RCC 7860 (cell line): ENCODE results near the gene THRSP.
A peak's percentile ranks its signal among the peaks of the same experiment; 100 is the strongest.
"Not testable (repeated sequence)": the region's sequence is repeated elsewhere in the genome, so short reads cannot be mapped to it uniquely, and the experiment has no call there.

ENCODE experiments used
- DNase-seq: peaks from one replicate; pipeline ENCODE4 v3.0.0-alpha.2; 2015; ENCODE audit warnings: low spot score
- FAIRE-seq: peaks from 2 replicates; lab custom pipeline; 2012; peaks lifted over from hg19 to GRCh38; lab: Jason Lieb, UNC

Gene THRSP

GRCh38 chr11:78061921-78062311 is 1.7 kb upstream of the THRSP start:
- DNase-seq (no peak), FAIRE-seq (no peak)

GRCh38 chr11:78062671-78063070 is 990 bp upstream of the THRSP start:
- DNase-seq: no peak
- no peak for FAIRE-seq

- no peak for DNase-seq
- FAIRE-seq: no peak
Observed at GRCh38 chr11:78065203-78065602, 1.5 kb downstream of the THRSP start.

- DNase-seq (no peak), FAIRE-seq (no peak)
Observed at GRCh38 chr11:78066471-78066870, 2.8 kb downstream of the THRSP start.

GRCh38 chr11:78067704-78068103 is 4.0 kb downstream of the THRSP start:
- FAIRE-seq (no peak), DNase-seq (no peak)

GRCh38 chr11:78069465-78069864 is 5.8 kb downstream of the THRSP start:
- no peak for FAIRE-seq
- DNase-seq: no peak

GRCh38 chr11:78070621-78071020 is 7.0 kb downstream of the THRSP start:
- no peak for DNase-seq
- FAIRE-seq: no peak

- DNase-seq (no peak), FAIRE-seq (no peak)
Observed at GRCh38 chr11:78071717-78072116, 8.1 kb downstream of the THRSP start.

- DNase-seq (no peak), FAIRE-seq (no peak)
Observed at GRCh38 chr11:78072455-78072854, 8.8 kb downstream of the THRSP start.

GRCh38 chr11:78074756-78075155 is 11.1 kb downstream of the THRSP start:
- FAIRE-seq (no peak), DNase-seq (no peak)

- no peak for DNase-seq
Observed at GRCh38 chr11:78076733-78077403, 13.2 kb downstream of the THRSP start.

GRCh38 chr11:78077592-78077991 is 13.9 kb downstream of the THRSP start:
- DNase-seq, FAIRE-seq: not testable (repeated sequence)

More at GRCh38 chr11:78076733-78077403, 13.2 kb downstream of the THRSP start:
- FAIRE-seq: no peak

- no peak for DNase-seq
- no peak for FAIRE-seq
Observed at GRCh38 chr11:78078218-78079167, 14.8 kb downstream of the THRSP start.

- FAIRE-seq: no peak
Observed at GRCh38 chr11:78079232-78080083, 15.8 kb downstream of the THRSP start, which contains the start of gene NDUFC2. NDUFC2 (minus strand) TSS chr11:78079862; CDS start chr11:78079744, 118 bp downstream.

GRCh38 chr11:78080084-78080817 is 16.6 kb downstream of the THRSP start:
- FAIRE-seq (no peak), DNase-seq (no peak)

More at GRCh38 chr11:78079232-78080083, 15.8 kb downstream of the THRSP start, which contains the start of gene NDUFC2:
- peak; percentile 45 for DNase-seq

GRCh38 chr11:78080818-78081495 is 17.3 kb downstream of the THRSP start:
- DNase-seq (peak; percentile 23), FAIRE-seq (no peak)

GRCh38 chr11:78081583-78081982 is 17.9 kb downstream of the THRSP start:
- FAIRE-seq (no peak), DNase-seq (no peak)

- no peak for FAIRE-seq
Observed at GRCh38 chr11:78082146-78082545, 18.5 kb downstream of the THRSP start.

GRCh38 chr11:78083021-78083420 is 19.4 kb downstream of the THRSP start:
- DNase-seq (no peak), FAIRE-seq (no peak)

More at GRCh38 chr11:78082146-78082545, 18.5 kb downstream of the THRSP start:
- no peak for DNase-seq
